ENCODE data around the gene APOA5. TPM values are rescaled to one million over a fixed set of nuclear protein-coding genes. Genes with fewer than 3 reads are reported as not detected.

The APOA5 gene
- polyA plus RNA-seq, 2 of the 4 experiments (the other 2 are of a cell fraction) = not detected

DNA sequence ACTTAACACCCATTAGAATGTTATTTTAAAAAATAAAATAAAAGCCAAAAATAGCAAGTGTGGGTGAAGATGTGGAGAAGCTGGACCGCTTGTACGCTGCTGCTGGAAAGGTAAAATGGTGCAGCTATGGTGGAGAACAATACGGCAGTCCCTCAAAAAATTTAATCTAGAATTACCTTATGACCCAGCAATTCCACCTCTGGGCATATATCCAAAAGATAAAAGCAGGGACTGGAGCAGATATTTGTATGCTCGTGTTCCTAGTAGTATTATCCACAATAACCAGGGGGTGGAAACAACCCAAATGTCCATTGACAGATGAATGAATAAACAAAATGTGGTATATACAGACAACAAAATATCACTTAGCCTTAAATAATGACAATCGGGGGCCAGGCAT is 6.1 kb upstream of the APOA5 start:
- whole genome bisulfite sequencing (ENCODE audit: missing lambda C conversion rate) = 89% methylated on average over 5 of the region's 5 CpGs
- FAIRE-seq (no peak), ATAC-seq (no peak), DNase-seq (ENCODE audit: low read depth in 1 of 2, low spot score in 1 of 2) (no peak)
- H3K4me1 ChIP-seq = 0 out of 3 replicates have a peak, but pooled peaks cover 3% of the 10 kb centered on the region
- ChIA-PET CTCF (no interaction called here), POLR2A (no interaction called here)
- no peaks in the 10 kb centered on the region for H3K9me3 ChIP-seq
- no peak overlapping the region for H3K4me3 ChIP-seq
- no peak overlapping the region for H3K4me2 ChIP-seq
- no peak overlapping the region for H3K27ac ChIP-seq
- no peak for TF ChIP-seq SREBF2 (IDR thresholded peaks at IDR 0.05)
- TF ChIP-seq, protein P1, sequence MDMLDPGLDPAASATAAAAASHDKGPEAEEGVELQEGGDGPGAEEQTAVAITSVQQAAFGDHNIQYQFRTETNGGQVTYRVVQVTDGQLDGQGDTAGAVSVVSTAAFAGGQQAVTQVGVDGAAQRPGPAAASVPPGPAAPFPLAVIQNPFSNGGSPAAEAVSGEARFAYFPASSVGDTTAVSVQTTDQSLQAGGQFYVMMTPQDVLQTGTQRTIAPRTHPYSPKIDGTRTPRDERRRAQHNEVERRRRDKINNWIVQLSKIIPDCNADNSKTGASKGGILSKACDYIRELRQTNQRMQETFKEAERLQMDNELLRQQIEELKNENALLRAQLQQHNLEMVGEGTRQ (IDR thresholded peaks at IDR 0.05) = no peak
- no peak for TF ChIP-seq FOSB (CRISPR knock-in tag; IDR thresholded peaks at IDR 0.05)

DNA sequence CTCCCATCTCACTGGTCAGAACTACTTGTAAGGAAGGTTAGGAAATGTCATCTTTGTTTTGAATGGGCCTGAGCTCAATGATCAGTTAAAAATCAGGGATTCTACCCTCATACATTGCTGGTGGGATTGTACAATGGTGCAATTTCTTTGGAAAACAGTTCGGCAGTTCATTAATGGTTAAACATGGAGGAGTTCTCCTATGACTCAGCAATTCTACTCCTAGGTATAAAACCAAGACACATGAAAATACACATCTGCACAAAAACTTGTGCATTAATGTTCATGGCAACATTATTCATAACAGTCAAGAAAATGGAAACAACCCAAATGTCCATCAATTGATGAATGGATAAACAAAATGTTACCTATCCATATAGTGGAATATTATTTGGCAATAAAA is 4.9 kb upstream of the APOA5 start:
- no peak for TF ChIP-seq TP53 (CRISPR knock-in tag; IDR thresholded peaks at IDR 0.05)
- TF ChIP-seq, protein P2, sequence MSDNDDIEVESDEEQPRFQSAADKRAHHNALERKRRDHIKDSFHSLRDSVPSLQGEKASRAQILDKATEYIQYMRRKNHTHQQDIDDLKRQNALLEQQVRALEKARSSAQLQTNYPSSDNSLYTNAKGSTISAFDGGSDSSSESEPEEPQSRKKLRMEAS (IDR thresholded peaks at IDR 0.05) = no peak
- TF ChIP-seq NFE2L2 (conservative IDR thresholded peaks at IDR 0.05; ENCODE audit: low read length) = peak; percentile 80
- TF ChIP-seq MAFK (IDR thresholded peaks at IDR 0.05; ENCODE audit: partially characterized antibody) = peak; percentile 88
- ChIA-PET POLR2A (no interaction called here), CTCF (interaction anchor here (1.9 kb wide), 1 partner anchor 310 kb away, joined by 6 read pairs; no protein-coding TSS in a partner anchor)
- no peak for ATAC-seq
- Histone ChIP-seq H3K4me2 (no peak overlapping the region), H3K4me3 (no peak overlapping the region), H3K27ac (peak overlapping the region; percentile 16 to 58; a peak in 2 of 6 replicates), H3K9me3 (no peaks in the 10 kb centered on the region), H3K4me1 (0 out of 3 replicates have a peak, but pooled peaks cover 3% of the 10 kb centered on the region)
- no peak for DNase-seq (ENCODE audit: low read depth in 1 of 2, low spot score in 1 of 2)
- 75% methylated on average over 1 of the region's 1 CpG for WGBS (ENCODE audit: missing lambda C conversion rate)
- FAIRE-seq = no peak

DNA sequence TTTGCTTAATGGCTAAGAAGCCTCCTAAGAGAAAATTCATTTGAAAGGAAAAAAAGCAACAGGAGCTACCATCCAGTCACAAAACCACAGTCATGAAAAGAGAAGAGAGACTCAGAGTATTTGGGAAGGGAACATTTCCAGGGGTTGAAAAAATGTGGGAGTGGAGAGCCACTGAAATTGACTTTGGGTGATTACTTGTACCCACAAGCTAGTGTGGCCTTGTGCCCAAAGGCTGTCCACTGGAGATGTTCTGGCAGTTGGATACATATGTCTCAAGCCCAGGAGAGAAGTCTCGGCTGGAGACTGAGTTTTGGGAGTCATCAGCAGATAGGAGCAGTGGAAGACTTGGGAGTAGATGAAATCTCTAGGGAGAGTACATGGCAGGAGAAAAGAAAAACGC is 3.2 kb upstream of the APOA5 start:
- Histone ChIP-seq H3K4me3 (no peak overlapping the region), H3K9me3 (no peaks in the 10 kb centered on the region), H3K4me1 (0 out of 3 replicates have a peak, but pooled peaks cover 3% of the 10 kb centered on the region), H3K4me2 (no peak overlapping the region), H3K27ac (no peak overlapping the region)
- FAIRE-seq (no peak), DNase-seq (ENCODE audit: low read depth in 1 of 2, low spot score in 1 of 2) (no peak), ATAC-seq (no peak)
- TF ChIP-seq CHD4 (IDR thresholded peaks at IDR 0.05; ENCODE audit: borderline replicate concordance) (no peak), RCOR1 (IDR thresholded peaks at IDR 0.05; ENCODE audit: low read depth, low read length) (no peak), RFX5 (IDR thresholded peaks at IDR 0.05) (no peak), KDM5A (IDR thresholded peaks at IDR 0.05) (no peak), FOSL2 (IDR thresholded peaks at IDR 0.05) (no peak), FOSL2 (CRISPR knock-in tag; IDR thresholded peaks at IDR 0.05) (no peak), POLR2A (IDR thresholded peaks at IDR 0.05; ENCODE audit: low read length) (no peak), RNF2 (IDR thresholded peaks at IDR 0.05; ENCODE audit: borderline replicate concordance, low read depth) (no peak), EHF (CRISPR knock-in tag; IDR thresholded peaks at IDR 0.05) (no peak), ZSCAN20 (CRISPR knock-in tag; IDR thresholded peaks at IDR 0.05) (no peak), CHD2 (IDR thresholded peaks at IDR 0.05; ENCODE audit: low read length, partially characterized antibody) (no peak), PHF8 (IDR thresholded peaks at IDR 0.05; ENCODE audit: borderline replicate concordance, low read depth) (no peak)
- TF ChIP-seq, protein P3, sequence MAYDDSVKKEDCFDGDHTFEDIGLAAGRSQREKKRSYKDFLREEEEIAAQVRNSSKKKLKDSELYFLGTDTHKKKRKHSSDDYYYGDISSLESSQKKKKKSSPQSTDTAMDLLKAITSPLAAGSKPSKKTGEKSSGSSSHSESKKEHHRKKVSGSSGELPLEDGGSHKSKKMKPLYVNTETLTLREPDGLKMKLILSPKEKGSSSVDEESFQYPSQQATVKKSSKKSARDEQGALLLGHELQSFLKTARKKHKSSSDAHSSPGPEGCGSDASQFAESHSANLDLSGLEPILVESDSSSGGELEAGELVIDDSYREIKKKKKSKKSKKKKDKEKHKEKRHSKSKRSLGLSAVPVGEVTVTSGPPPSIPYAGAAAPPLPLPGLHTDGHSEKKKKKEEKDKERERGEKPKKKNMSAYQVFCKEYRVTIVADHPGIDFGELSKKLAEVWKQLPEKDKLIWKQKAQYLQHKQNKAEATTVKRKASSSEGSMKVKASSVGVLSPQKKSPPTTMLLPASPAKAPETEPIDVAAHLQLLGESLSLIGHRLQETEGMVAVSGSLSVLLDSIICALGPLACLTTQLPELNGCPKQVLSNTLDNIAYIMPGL (CRISPR knock-in tag; IDR thresholded peaks at IDR 0.05; ENCODE audit: borderline replicate concordance) = no peak
- ChIA-PET CTCF (interaction anchor here (0.7 to 8.8 kb wide), 5 partner anchors 31 to 431 kb away, joined by 3 to 114 read pairs (median 6); no protein-coding TSS in a partner anchor), POLR2A (no interaction called here)
- 86% methylated on average over 2 of the region's 2 CpGs for WGBS (ENCODE audit: missing lambda C conversion rate)

DNA sequence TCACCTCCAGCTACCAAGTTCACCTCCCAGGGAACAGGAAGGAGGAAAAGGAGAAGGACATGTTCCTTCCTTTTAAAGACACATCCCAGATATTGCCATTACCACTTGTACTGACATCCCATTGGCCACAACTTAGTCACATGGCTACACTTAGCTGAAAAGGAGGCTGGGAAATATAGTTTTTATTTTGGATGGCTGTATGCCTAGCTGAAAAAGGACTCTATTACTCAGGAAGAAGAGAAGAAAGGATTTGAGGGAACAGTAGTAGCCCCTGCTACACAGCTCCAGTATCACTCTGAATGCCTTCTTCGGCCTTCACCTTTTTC is 2.1 kb upstream of the APOA5 start:
- DNase-seq (ENCODE audit: low read depth in 1 of 2, low spot score in 1 of 2) (peak in 1 of 2 experiments; percentile 23), FAIRE-seq (no peak), ATAC-seq (no peak)
- no peak overlapping the region for H3K4me3 ChIP-seq
- WGBS (ENCODE audit: missing lambda C conversion rate) = 100% methylated on average over 1 of the region's 1 CpG
- H3K9me3 ChIP-seq = no peaks in the 10 kb centered on the region
- no peak overlapping the region for H3K27ac ChIP-seq
- H3K4me2 ChIP-seq = no peak overlapping the region
- POLR2A ChIA-PET = no interaction called here
- CTCF ChIA-PET = interaction anchor here (0.7 to 8.8 kb wide), 7 partner anchors 15 to 433 kb away, joined by 3 to 114 read pairs (median 4); partner anchors contain the start of gene APOA1
- no peak for TF ChIP-seq RNF2 (IDR thresholded peaks at IDR 0.05; ENCODE audit: borderline replicate concordance, low read depth)
- TF ChIP-seq EHF (CRISPR knock-in tag; IDR thresholded peaks at IDR 0.05) = no peak
- TF ChIP-seq NPAS2 (CRISPR knock-in tag; IDR thresholded peaks at IDR 0.05; ENCODE audit: borderline replicate concordance) = no peak
- no peak for TF ChIP-seq EHMT2 (IDR thresholded peaks at IDR 0.05; ENCODE audit: low read depth)
- TF ChIP-seq, protein P1 (IDR thresholded peaks at IDR 0.05) = 0 out of 2 replicates have a peak, but pooled peaks have one; percentile 32
- 0 out of 3 replicates have a peak, but pooled peaks cover 3% of the 10 kb centered on the region for H3K4me1 ChIP-seq
